Ectodermal cell (in vitro differentiated cells): ENCODE data around the gene RYR1.
"Not testable (repeated sequence)": the region's sequence is repeated elsewhere in the genome, so short reads cannot be mapped to it uniquely, and the experiment has no call there.

Experiments used
- H3K27ac ChIP-seq: 2 replicates; pipeline ENCODE4 v1.7.0; 2013; ENCODE audit warnings: mild to moderate bottlenecking, low read depth, low read length; ENCODE audit not compliant: insufficient read depth, poor library complexity, severe bottlenecking
- H3K27me3 ChIP-seq: 2 replicates; pipeline ENCODE4 v1.7.0; 2013; ENCODE audit warnings: mild to moderate bottlenecking, low read length; ENCODE audit not compliant: insufficient read depth, control insufficient read depth, poor library complexity, severe bottlenecking
- H3K36me3 ChIP-seq: one replicate; pipeline ENCODE4 v1.7.0; 2013; ENCODE audit warnings: low read length; ENCODE audit not compliant: control insufficient read depth, insufficient read depth
- H3K4me1 ChIP-seq: one replicate; pipeline ENCODE4 v1.7.0; 2013; ENCODE audit warnings: low read length; ENCODE audit not compliant: control insufficient read depth, insufficient read depth
- H3K4me3 ChIP-seq: 2 replicates; pipeline ENCODE4 v1.7.0; 2013; ENCODE audit warnings: low read depth, low read length, control low read depth; ENCODE audit not compliant: insufficient read depth
- H3K9me3 ChIP-seq: 2 replicates; pipeline ENCODE4 v1.7.0; 2013; ENCODE audit warnings: mild to moderate bottlenecking, low read length, moderate library complexity; ENCODE audit not compliant: control insufficient read depth
- WGBS, 2 experiments: methylation state at CpG; one replicate each; pipeline ENCODE4 v1.1.7; 2013; ENCODE audit warnings: missing lambda C conversion rate in 2 of 2; 5-methylcytosine and 5-hydroxymethylcytosine counted together

Gene RYR1

DNA sequence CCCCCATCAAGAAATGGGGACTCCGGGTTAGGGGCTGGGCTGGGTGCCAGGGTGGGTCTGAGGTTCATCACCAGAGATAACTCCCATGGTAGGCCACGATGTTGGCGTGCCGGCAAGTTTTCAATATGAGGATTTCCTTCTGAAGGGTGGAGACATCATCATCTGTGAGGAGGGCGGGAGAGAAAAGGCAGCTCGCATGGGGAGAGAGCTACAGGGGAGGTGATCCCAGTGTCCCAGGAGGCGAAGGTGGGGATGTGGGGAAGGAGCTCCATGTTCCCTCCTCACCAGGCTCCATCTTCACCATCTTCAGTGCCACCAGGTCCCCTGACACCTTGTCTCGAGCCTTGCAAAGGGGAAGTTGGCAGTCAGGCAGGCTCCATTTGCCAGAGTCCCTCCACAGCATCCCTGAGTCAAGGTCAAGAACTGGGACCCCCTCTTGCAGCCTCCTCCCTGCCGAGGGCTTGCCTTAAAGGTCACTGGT lies 183.8 kb downstream of the RYR1 start:
- Histone ChIP-seq H3K27ac (no peak overlapping the region), H3K36me3 (peaks cover 14% of the 10 kb centered on the region), H3K4me1 (peaks cover 11% of the 10 kb centered on the region), H3K4me3 (no peak overlapping the region), H3K27me3 (no peaks in the 10 kb centered on the region), H3K9me3 (no peaks in the 10 kb centered on the region)
- 95% methylated on average over 9 of the region's 9 CpGs for WGBS, 2 experiments

DNA sequence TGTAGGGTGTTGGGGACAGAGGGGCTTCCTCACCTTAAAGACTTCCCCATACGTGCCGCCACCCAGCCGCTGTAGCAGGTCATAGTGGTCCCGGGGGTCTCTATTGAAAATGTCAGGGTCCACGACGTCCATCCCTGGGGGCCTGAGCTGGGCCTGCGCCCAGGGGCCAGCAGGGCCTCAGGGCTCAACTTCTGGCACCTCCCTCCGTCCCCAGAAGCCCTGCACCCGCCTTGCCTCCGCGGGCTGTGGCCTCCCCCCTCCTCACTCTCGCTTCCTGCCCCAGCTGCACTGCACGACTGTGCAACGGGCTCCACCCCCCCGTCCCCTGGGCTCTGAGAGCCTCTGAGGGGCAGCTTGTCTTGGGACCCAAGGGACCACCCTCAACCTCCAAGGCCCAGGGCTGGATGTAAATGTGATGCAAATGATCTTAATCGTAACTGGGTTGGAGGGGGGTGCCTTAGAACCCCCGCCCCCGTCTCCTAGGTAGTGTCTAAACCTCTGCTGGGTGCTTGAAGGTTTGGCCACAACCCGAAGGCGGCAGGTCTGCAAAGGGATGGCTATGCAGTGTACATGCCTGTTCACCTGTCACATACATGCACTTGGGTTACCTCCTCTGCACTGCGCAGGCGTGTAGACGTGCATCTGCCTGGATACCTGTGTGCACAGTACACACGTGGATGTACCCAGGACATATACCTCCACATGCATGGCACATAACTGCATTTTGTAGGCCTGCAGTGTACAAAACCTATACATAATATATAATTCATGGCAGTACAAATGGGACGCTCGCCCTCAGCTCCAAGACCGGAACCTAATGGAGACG lies 184.5 kb downstream of the RYR1 start, which contains the start of gene MAP4K1:
TSS of gene MAP4K1 (minus strand) at position 190 of the 826 bp plus-strand sequence. CDS start at position 132, 58 bp downstream.
- peak within 1 kb of the TSS; percentile 99 for H3K4me3 ChIP-seq
- no peak within 1 kb of the TSS for H3K27ac ChIP-seq
- peaks cover 14% of the 10 kb centered on the region for H3K36me3 ChIP-seq
- H3K27me3 ChIP-seq, result no peaks in the 10 kb centered on the region
- H3K4me1 ChIP-seq, result peaks cover 11% of the 10 kb centered on the region
- no peaks in the 10 kb centered on the region for H3K9me3 ChIP-seq
- 82 to 84% methylated on average over 28 of the region's 28 CpGs for WGBS, 2 experiments

DNA sequence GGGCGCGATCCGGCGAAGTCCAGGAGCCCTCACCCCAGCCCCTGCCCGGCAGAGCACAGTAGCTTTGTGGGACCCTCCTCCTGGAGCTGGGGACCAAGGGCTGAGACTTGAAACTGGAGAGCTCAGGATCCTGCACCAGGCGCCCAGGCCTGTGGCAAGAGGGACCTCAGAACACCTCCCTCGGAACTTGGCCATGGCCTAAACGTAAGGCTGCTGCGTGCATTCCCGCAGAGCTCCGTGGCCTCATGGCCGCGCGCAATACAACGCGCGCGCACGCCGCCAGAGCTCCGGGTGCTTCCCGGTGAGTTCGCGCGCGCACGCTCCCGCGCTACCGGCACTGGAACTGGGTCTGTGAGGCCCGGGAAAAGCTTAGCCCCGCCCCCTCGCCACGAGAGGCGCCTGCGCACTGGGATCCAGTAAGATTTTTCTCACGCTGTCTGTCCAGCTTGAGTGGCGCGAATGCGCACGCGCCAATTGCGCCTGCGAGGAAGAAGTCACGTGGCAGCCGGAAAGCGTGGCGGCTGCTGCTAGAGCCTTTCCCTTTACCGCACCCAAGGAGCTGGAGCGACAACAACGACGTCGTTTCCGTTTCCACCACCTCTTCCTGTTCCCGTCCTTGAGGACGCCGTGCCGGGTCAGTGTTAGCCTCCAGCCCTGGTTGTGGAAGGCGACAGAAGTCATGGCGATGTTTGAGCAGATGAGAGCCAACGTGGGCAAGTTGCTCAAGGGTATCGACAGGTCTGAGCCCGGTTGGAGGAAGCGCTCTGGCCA lies 185.3 kb downstream of the RYR1 start, which contains the start of gene EIF3K:
TSS of gene EIF3K (plus strand) at position 599 of the 771 bp plus-strand sequence. CDS start at position 680, 81 bp downstream.
- Histone ChIP-seq H3K27me3 (no peaks in the 10 kb centered on the region), H3K4me1 (peaks cover 11% of the 10 kb centered on the region), H3K4me3 (peak within 1 kb of the TSS; percentile 99), H3K36me3 (peaks cover 14% of the 10 kb centered on the region), H3K9me3 (no peaks in the 10 kb centered on the region), H3K27ac (no peak within 1 kb of the TSS)
- WGBS, 2 experiments, result 5% methylated on average over 64 of the region's 64 CpGs

DNA sequence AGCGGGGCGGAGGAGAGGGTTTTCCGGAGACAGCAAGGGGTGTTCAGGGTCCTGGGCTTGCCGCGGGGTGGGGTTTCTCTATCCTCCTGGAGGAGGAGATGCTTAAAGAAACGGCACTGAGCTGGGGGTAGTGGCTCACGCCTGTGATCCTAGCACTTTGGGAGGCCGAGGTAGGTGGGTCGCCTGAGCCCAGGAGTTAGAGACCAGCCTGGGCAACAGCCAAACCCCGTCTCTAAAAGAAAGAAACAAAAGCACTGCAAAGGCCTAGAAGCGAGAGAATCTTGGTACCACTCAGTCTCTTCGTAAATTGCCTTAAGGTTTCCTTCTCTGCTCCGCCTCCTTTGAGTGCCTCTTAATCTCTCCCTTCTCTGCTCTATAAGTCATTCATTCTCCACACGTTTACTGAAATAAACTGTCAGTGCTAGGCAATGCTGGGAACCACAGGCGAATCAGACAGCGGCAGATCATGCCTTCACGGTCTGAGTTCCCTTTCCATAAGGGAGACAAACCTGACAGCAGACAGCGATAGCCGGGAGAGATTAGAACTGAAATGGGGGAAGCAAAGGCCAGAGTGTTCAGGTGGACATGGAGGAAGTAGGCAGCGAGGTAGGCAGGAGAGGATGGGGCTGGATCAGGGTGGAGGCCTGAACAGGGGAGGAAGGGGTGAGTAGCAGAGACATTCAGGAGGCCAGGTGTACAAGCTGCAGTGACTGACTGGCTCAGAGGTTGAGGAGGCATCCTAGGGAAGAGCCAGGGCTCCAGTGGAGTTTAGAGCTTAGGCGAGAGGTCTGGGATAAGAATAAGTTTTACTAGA lies 186.1 kb downstream of the RYR1 start:
- H3K4me1 ChIP-seq, result peaks cover 11% of the 10 kb centered on the region
- 21 to 24% methylated on average over 21 of the region's 21 CpGs for WGBS, 2 experiments
- no peaks in the 10 kb centered on the region for H3K27me3 ChIP-seq
- H3K27ac ChIP-seq, result no peak overlapping the region
- H3K36me3 ChIP-seq, result peaks cover 21% of the 10 kb centered on the region
- no peaks in the 10 kb centered on the region for H3K9me3 ChIP-seq
- H3K4me3 ChIP-seq, result peak overlapping the region; percentile 99

DNA sequence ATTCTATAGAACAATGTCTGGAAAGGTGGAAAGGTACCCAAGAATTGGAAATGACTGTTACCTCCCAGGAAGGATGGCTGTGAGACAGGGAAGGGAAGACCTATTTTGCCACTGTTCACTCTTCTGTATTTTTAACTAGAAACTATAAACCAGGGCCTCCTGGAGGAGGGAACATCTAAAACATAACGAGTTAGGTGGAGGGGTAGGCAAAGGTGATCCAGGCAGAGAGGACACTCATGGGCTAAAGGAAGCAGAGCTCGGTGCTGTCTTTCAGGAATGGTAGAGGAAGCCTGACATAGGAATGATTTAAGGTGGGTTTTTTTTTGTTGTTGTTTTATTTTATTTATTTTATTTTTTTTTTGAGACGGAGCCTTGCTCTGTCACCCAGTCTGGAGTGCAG lies 191.3 kb downstream of the RYR1 start:
- H3K4me3 ChIP-seq, result no peak overlapping the region
- no peak overlapping the region for H3K27ac ChIP-seq
- H3K27me3 ChIP-seq, result no peaks in the 10 kb centered on the region
- no peaks in the 10 kb centered on the region for H3K9me3 ChIP-seq
- peaks cover 37% of the 10 kb centered on the region for H3K36me3 ChIP-seq
- 95 to 97% methylated on average over 3 of the region's 3 CpGs for WGBS, 2 experiments
- H3K4me1 ChIP-seq, result peaks cover 5% of the 10 kb centered on the region

DNA sequence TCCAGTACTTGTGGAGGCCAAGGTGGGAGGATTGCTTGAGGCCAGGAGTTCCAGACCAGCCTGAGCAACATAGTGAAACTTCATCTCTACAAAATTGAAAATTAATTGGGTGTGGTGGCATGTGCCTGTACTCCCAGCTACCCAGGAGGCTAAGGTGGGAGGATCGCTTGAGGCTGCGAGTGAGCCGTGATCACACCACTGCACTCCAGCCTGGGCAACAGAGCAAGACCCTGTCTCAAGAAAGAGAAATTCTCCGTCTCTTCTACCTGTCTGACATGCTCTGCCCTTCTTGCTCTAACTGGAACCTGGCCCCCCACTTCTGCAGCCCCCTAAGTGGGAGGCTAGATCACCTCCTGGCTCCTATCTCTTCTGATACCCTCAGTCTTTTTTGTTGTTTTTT lies 192.9 kb downstream of the RYR1 start:
- no peaks in the 10 kb centered on the region for H3K4me1 ChIP-seq
- no peak overlapping the region for H3K27ac ChIP-seq
- no peaks in the 10 kb centered on the region for H3K9me3 ChIP-seq
- no peak overlapping the region for H3K4me3 ChIP-seq
- peaks cover 33% of the 10 kb centered on the region for H3K36me3 ChIP-seq
- WGBS, 2 experiments, result 94 to 98% methylated on average over 4 of the region's 4 CpGs
- no peaks in the 10 kb centered on the region for H3K27me3 ChIP-seq

DNA sequence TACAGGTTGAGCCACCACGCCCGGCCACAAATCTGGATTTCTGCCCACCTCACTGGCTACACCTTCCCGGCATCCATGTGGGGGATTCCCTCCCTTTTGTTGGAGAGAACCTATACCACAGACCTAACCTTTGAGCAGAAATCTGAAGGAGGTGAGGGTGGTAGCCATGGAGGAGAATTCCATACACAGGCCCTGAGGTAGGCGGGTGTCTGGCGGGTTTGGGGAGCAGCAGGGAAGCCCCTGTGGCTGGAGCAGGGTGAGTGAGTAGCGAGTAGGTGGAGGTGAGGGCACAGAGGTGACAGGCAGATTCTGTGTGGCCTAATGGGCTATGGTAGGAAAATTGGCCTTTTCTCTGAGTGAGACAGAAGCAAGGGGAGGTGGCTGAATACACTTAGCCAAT lies 196.1 kb downstream of the RYR1 start:
- WGBS, 2 experiments, result 95 to 98% methylated on average over 6 of the region's 6 CpGs
- Histone ChIP-seq H3K27ac (no peak overlapping the region), H3K4me1 (no peaks in the 10 kb centered on the region), H3K27me3 (no peaks in the 10 kb centered on the region), H3K36me3 (peaks cover 22% of the 10 kb centered on the region), H3K9me3 (no peaks in the 10 kb centered on the region), H3K4me3 (no peak overlapping the region)

DNA sequence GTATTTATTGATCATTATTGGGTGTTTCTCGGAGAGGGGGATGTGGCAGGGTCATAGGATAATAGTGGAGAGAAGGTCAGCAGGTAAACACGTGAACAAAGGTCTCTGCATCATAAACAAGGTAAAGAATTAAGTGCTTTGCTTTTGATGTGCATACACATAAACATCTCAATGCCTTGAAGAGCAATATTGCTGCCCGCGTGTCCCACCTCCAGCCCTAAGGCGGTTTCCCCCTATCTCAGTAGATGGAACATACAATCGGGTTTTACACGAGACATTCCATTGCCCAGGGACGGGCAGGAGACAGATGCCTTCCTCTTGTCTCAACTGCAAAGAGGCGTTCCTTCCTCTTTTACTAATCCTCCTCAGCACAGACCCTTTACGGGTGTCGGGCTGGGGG lies 197.8 kb downstream of the RYR1 start:
- H3K4me3 ChIP-seq, H3K4me1 ChIP-seq, H3K27me3 ChIP-seq, H3K9me3 ChIP-seq, H3K27ac ChIP-seq: not testable (repeated sequence)
- H3K36me3 ChIP-seq, result peaks cover 12% of the 10 kb centered on the region
- 77 to 80% methylated on average over 9 to 10 of the region's 11 CpGs for WGBS, 2 experiments

DNA sequence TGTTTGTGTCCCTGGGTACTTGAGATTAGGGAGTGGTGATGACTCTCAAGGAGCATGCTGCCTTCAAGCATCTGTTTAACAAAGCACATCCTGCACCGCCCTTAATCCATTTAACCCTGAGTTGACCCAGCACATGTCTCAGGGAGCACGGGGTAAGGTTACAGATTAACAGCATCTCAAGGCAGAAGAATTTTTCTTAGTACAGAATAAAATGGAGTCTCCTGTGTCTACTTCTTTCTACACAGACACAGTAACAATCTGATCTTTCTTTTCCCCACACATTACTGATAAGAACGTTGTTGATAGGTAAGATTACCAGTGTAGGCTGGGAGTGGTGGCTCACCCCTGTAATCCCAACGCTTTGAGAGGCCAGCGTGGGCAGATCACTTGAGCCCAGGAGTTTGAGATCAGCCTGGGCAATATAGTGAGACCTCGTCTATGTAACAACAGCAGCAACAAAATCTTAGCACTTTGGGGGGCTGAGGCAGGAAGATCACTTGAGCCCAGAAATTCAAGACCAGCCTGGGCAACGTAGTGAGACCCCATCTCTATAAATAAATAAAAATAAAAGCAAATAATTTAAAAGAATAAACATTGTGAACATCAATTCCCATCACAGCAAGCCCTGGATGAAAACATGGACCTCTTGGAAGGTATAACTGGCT lies 198.5 kb downstream of the RYR1 start:
- not testable (repeated sequence) for H3K4me3 ChIP-seq, H3K27me3 ChIP-seq, H3K27ac ChIP-seq, H3K9me3 ChIP-seq, H3K4me1 ChIP-seq, H3K36me3 ChIP-seq
- WGBS, 2 experiments, result 85 to 90% methylated on average over 4 to 6 of the region's 7 CpGs
